H54 (cell line): ENCODE results near the gene RPS6KC1.
"Not testable (repeated sequence)": the region's sequence is repeated elsewhere in the genome, so short reads cannot be mapped to it uniquely, and the experiment has no call there.

Source experiments
- DNase-seq: peaks from one replicate; pipeline ENCODE4 v3.0.0; 2011; ENCODE audit warnings: low spot score, mixed read lengths; ENCODE audit not compliant: insufficient read length
- FAIRE-seq: peaks from 3 replicates; lab custom pipeline; 2011; peaks lifted over from hg19 to GRCh38; lab: Jason Lieb, UNC
- POLR2A ChIP-seq: IDR thresholded peaks from 2 replicates; pipeline ENCODE4 v1.6.1; 2011; ENCODE audit warnings: low read depth, mild to moderate bottlenecking, low read length

Gene RPS6KC1

DNA sequence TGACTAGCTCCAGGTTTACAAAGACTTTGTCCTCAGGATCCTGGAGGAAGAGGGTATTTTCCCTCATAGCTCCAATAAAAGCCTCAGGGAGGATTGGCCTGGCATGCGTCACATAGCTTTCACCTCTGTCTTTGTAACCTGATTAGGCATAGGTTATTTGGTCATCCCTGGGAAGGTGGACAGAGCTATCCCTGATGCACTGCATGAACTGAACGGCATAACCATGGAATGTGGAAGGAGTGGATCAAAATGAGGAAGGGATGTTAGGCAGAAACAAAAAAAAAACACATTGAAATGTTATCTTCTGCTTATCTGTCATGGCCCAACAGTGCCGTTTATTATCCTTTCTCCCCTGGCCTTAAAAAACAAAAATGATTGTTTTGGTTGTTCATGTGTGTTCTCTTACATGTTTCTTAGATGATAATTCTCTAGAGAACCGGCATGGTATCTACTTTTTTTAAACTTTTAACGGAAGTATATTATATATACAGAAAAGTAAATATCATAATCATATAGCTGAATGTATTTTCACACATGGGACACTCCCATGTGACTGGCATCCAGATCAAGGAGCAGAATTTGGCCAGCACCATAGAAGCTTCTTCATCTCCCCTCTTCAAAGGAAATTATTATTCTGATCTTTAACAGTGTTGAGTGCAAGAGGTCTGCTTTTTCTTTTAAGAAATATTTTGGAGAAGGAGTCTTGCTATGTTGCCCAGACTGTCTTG is 85.3 kb downstream of the RPS6KC1 start:
- TF ChIP-seq POLR2A = no peak

DNA sequence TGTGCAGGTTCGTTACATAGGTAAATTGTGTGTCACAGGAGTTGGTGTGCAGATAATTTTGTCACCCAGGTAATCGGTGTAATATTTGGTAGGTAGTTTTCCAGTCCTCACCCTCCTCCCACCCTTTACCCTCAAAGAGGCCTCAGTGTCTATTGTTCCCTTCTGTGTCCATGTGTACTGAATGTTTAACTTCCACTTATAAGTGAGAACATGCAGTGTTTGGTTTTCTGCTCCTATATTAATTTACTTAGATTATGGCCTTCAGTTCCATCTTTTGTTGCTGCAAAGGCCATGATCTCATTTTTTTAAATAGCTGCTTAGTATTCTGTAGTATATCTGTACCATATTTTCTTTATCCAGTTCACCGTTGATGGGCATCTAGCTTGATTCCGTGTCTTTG is 87.3 kb downstream of the RPS6KC1 start:
- DNase-seq = no peak
- no peak for TF ChIP-seq POLR2A
- FAIRE-seq = no peak

More for the DNA sequence above, 85.3 kb downstream of the RPS6KC1 start:
- FAIRE-seq = no peak
- DNase-seq = no peak

DNA sequence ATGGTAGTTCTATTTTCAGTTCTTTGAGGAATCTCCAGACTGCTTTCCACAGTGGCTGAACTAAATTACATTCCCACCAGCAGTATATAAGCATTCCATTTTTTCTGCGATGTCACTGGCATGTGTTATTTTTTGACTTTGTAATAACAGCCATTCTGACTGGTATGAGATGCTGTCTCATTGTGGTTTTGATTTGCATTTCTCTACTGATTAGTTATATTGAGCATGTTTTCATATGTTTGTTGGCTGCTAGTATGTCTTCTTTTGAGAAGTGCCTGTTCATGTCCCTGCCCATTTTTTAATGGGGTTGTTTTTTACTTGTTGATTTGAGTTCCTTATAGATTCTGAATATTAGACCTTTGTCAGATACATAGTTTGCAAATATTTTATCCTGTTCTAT is 87.9 kb downstream of the RPS6KC1 start:
- TF ChIP-seq POLR2A = no peak
- FAIRE-seq = no peak
- DNase-seq = no peak

GRCh38 chr1:213148905-213149304 is 97.9 kb downstream of the RPS6KC1 start:
- TF ChIP-seq POLR2A = no peak
- FAIRE-seq (no peak), DNase-seq (no peak)

DNA sequence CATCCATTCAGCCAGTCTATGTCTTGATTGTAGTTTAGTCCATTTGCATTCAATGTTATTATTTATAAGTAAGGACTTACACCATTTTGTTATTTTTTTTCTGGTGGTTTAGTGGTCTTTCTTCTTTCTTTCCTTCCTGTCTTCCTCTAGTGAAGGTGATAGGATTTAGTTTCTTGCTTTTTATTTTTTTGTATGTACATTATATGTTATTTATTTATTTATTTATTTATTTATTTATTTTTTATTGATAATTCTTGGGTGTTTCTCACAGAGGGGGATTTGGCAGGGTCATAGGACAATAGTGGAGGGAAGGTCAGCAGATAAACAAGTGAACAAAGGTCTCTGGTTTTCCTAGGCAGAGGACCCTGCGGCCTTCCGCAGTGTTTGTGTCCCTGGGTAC is 99.0 kb downstream of the RPS6KC1 start:
- not testable (repeated sequence) for FAIRE-seq, DNase-seq

DNA sequence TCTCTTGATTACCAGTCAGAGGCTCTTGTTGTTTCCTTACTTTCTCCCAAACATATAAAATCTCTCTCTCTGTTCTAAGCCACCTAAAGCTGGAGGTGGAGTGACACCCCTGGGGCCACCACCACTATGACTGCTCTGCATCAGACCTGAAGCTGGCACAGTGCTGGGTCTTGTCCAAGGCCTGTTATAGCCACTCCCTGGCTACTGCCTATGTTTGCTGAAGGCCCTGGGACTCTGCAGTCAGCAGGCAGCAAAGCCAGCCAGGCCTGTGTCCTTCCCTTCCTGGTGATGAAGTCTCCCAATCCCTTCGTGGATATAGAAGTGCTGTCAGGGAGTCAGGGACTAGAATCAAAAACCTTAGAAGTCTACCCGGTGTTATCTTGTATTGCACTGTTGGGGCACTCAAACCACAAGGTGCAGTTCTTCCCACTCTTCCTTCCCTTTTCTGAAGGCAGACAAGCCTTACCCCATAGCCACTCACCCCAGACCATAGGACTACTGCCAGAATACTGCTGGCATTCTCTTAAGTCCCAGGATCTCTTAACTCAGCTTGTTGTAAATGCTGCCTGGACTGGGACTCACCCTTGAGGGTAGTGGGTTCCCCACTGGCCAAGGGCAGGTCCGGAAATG is 103.1 kb downstream of the RPS6KC1 start:
- DNase-seq (no peak), FAIRE-seq (no peak)
- no peak for TF ChIP-seq POLR2A

DNA sequence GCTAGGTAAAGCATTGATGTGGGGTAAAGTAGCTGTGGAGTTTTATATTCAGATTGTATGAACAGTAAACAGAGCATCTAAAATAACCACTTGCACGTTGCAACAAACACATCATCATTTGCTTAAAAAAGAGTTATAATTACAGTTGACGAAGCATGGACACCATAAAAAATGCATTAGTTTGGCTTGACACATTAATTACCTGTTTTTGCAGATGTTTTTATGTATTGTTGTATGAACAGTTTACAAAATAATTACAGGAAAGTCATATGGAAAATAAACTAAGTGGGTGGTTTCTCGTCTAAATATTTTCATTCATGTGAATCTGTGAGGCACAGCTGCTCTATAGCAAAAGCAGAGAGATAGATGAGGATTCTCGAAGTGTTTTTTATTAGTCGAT is 108.3 kb downstream of the RPS6KC1 start:
- DNase-seq (no peak), FAIRE-seq (no peak)
- TF ChIP-seq POLR2A = no peak

DNA sequence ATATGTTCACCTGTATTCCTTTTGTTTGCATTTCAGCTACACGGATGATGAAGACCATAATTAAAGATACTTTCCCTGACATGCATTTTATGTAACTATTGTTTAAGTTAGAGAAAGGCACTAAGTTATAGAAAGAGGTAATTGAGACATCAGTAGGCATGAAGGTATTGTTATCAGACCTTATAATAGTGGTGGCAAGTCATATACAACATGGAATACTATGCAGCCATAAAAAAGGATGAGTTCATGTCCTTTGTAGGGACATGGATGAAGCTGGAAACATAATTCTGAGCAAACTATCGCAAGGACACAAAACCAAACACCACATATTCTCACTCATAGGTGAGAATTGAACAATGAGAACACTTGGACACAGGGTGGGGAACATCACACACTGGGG is 109.4 kb downstream of the RPS6KC1 start:
- DNase-seq, FAIRE-seq: not testable (repeated sequence)

GRCh38 chr1:213162338-213162737 is 111.3 kb downstream of the RPS6KC1 start:
- no peak for TF ChIP-seq POLR2A
- FAIRE-seq (no peak), DNase-seq (no peak)

DNA sequence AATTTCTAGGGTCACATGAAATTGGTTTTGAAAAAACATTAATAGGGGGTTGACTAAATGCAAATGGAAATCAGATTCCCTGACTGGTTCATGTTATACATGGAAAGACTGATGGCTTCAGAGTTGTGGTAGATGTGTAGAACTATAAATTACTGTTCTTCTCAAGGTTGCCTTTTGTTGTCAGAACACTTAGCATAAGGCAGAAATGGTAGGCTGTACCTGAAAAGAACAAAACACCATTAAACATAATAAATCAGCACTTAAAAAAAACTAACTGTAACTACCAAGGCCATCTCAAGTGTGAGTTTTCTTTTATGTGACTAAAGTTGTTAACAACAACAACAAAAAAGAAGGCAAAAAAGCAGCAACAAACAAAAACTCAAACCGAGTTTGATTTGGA is 111.8 kb downstream of the RPS6KC1 start:
- DNase-seq (no peak), FAIRE-seq (no peak)

DNA sequence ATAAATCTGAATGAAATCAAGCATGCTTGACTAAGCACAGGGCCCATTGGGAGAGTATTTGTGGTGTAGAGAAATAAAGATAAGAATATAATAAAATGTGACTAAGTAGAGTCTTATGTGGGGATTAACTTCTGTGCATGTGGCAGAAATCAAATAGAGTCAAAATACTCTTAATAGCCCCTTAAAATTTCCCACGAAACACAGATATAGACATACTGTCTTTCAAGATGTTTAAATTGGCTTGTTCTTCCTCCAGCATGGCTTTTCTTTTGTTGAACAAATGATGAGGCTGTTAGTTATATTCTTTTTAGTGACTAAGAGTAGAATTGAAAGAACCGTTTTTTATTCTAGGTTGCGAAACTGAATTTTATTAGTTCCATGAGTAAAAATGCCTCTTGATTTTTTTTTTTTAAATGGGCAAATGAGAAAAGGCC is 112.3 kb downstream of the RPS6KC1 start:
- no peak for TF ChIP-seq POLR2A
- DNase-seq (no peak), FAIRE-seq (no peak)

More for the DNA sequence above, 111.8 kb downstream of the RPS6KC1 start:
- TF ChIP-seq POLR2A = no peak

- no peak for TF ChIP-seq POLR2A
- DNase-seq = no peak
These were observed 113.5 kb downstream of the RPS6KC1 start for GRCh38 chr1:213164561-213164960.

DNA sequence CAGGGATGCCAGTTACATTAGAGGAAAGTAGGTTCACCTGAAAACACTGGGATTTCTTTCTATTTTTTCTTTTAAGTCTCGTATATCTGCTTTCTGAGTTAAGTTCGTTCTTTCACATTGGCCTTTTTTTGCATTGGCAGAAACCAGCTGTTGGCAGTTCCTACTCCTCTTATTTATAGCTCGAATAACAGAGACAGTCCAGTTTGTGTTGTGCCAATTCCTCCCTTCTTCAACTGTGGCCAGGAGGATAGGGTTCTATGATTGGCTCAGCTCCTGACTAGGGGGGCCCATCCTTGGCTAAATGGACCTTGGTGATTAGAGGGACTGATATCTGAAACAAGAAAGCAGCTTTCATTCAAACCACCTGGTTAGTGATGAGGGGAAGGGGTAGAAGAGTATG is 115.8 kb downstream of the RPS6KC1 start:
- FAIRE-seq = no peak
- no peak for TF ChIP-seq POLR2A
- no peak for DNase-seq

More at GRCh38 chr1:213164561-213164960, 113.5 kb downstream of the RPS6KC1 start:
- no peak for FAIRE-seq

- no peak for TF ChIP-seq POLR2A
- DNase-seq (no peak), FAIRE-seq (no peak)
These were observed 120.7 kb downstream of the RPS6KC1 start for GRCh38 chr1:213171711-213172110.

- no peak for FAIRE-seq
- TF ChIP-seq POLR2A = no peak
- no peak for DNase-seq
These were observed 125.3 kb downstream of the RPS6KC1 start for GRCh38 chr1:213176341-213176740.
